Stromal cell of bone marrow (primary cell): ENCODE results near the gene SUCNR1.
"Not testable (repeated sequence)": the region's sequence is repeated elsewhere in the genome, so short reads cannot be mapped to it uniquely, and the experiment has no call there.

Experiments used
- DNase-seq: peaks from one replicate; pipeline ENCODE4 v3.0.0-alpha.2; 2012; ENCODE audit warnings: low read depth

SUCNR1 gene

DNA sequence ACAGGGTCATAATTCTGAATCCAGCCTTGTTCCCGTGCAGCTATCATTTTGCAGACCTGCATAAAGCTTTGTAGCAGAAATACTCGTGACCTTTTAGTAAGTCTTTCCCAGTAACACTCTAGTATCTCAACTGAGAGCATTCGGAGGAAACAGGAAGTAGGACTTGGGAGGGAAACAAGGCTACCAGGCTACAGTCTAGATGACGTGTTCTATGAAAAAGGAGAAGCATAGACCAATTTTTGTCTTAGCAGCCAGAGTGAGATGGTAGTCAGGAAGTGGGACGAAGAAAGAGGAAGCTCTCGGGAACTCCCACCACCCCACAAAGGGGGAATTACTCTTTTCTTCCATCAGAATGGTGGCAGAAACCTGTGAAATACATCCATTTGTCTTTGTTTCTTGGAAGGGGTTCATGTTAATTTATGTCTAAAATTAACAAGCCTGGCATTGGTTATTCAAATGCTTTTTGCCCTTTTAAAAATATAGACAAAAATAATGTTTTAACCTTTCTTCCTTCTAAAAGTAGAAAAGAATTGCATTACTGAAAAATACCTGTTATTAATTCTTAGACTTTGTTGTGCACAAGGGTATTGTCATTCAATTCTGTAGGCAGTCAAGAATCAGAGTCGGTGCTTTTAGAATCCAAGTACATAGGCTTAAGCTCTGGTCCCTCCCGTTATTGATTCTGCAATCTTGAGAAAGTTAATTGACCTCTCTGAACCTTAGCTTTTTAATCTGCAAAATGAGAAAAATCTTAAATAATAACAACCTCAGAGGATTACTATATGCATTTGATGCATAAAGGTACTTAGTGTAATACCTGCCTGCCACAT lies 1.6 kb upstream of the SUCNR1 start:
- no peak for DNase-seq

DNA sequence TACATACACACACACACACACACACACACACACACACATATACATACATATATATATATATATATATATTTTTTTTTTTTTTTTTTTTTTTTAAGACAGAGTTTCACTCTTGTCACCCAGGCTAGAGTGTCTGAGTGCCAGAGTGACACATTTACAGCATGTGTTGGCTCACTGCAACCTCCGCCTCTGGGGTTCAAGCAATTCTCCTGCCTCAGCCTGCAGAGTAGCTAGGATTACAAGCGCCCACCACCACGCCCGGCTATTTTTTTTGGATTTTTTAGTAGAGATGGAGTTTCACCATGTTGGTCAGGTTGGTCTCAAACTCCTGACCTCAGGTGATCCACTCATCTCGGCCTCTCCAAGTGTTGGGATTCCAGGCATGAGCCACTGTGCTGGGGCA lies 636 bp downstream of the SUCNR1 start:
- not testable (repeated sequence) for DNase-seq

DNA sequence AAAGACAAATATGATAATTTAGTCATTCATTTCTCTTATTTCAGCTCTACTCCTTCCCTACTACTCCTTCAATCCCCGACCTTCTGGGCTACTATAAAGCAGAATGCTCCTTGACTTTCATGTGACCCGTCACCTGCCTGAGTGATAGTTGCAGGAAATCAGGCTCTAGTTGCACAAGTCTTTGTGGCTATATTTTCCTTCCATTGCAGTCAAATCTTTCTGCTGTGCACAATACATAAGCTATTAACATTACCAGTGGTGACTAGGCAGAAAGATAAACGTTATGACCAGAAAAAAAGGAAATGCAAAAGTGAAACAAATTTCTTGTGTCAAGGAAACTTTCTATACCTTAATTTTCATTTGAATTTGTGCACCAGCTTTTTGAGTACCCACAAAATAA lies 2.3 kb downstream of the SUCNR1 start:
- DNase-seq = no peak

DNA sequence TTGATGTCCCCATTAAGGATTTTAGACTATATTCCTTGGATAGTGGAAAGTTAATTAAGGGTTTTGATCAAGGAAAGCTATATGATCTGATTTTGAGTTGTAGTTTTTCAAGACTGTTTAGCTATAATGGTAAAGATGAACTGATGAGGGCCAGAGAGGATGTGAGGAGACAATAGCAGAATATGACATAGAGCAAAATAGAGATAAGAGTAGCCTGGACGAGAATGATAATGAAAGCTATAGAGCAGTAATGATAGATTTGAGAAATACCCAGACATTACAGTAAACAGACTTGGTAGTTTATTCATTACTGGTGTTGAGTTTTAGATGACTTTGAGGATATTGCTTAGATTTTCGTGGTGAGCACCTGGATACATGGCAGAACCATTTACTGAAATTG lies 3.8 kb downstream of the SUCNR1 start:
- DNase-seq = no peak

DNA sequence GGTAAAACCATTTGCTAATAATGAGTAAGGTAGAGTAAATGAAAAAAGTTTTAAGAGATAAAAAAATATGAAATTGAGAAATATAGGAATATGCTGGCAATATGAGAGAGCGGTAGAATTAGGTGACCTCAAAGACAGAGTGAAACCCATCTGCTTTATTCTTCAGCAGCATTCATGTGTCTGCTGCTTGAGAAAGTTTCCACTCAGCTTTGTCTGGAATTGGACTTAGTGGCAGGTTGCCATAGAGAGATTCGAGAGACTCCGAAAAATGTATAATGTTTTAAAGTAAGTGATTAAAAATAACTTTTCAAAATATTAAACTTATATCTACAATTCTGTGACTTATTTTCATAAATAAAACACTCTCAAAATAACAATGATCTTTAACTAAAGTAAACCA lies 5.0 kb downstream of the SUCNR1 start:
- no peak for DNase-seq

DNA sequence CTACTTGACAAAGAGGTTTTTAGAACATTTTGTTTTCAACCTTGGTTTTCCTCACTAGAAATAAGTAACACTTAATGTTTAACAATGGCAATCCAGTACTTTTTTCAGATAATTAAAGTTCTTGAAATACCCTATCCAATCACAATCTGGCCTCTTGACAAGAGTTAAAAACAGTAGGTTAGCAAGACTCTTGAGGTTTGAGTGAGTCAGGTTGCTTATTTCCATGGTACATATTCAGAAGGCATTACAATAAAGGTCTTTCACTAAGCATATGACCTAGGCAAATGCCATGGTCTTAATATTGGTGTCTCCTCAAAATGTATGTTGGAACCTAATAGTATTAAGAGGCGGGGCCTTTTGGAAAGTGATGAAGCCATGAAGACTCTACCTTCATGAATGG lies 5.6 kb downstream of the SUCNR1 start:
- DNase-seq = no peak

DNA sequence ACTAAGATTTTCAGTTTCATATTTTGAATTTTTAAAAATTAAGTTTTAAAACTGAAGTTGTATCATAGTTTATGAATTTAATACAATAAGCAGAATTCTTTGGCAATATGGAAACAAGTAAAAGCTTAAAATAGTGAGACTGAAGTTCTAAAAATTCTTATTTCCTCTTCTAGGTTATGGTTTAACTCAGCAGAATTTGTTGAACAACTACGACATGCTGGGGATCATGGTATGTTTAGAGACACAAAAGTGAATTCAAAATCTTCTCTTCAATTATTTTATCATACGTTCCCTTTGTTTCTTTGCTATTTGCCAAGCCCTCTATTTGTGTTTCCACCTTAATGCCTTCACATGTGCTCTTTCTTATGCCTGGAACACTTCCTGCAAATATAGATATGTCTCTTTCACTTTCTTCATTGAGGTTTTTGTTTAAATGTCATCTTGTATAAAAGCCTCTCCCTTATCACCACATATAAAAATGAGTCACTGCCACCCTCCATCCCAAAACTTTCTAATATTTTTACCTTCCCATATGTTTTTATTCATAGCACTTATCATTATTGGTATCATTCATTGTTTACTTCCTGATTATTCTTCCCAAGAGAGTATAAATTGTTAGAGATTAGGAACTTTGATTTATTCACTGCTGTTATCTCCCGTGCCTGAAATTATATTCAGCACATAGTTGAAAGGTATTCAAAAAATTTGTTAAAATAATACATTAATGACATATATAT lies 6.4 kb downstream of the SUCNR1 start:
- no peak for DNase-seq

DNA sequence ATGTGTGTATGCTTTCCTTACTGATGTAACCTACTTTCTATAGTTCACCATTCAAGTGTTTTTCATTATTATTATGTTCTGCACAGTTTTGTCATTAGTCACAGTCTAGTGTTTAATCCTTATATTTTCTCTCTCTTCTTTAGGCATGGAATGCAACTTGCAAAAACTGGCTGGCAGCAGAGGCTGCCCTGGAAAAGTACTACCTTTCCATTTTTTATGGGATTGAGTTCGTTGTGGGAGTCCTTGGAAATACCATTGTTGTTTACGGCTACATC lies 6.9 kb downstream of the SUCNR1 start:
- no peak for DNase-seq

DNA sequence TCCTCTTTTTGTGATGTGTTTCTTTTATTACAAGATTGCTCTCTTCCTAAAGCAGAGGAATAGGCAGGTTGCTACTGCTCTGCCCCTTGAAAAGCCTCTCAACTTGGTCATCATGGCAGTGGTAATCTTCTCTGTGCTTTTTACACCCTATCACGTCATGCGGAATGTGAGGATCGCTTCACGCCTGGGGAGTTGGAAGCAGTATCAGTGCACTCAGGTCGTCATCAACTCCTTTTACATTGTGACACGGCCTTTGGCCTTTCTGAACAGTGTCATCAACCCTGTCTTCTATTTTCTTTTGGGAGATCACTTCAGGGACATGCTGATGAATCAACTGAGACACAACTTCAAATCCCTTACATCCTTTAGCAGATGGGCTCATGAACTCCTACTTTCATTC lies 7.7 kb downstream of the SUCNR1 start:
- no peak for DNase-seq

DNA sequence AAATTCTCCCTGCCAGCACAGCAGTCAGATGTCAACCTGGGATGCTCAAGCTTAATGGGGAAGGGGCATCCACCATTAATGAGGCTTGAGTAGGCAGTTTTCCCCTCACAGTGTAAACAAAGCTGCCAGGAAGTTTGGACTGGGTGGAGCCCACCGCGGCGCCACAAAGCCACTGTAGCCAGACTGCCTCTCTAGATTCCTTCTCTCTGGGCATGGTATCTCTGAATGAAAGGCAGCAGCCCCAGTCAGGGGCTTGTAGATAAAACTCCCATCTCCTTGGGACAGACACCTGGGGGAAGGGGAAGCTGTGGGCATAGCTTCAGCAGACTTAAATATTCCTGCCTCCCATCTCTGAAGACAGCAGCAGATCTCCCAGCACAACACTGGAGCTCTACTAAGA lies 12.0 kb downstream of the SUCNR1 start:
- DNase-seq = not testable (repeated sequence)

DNA sequence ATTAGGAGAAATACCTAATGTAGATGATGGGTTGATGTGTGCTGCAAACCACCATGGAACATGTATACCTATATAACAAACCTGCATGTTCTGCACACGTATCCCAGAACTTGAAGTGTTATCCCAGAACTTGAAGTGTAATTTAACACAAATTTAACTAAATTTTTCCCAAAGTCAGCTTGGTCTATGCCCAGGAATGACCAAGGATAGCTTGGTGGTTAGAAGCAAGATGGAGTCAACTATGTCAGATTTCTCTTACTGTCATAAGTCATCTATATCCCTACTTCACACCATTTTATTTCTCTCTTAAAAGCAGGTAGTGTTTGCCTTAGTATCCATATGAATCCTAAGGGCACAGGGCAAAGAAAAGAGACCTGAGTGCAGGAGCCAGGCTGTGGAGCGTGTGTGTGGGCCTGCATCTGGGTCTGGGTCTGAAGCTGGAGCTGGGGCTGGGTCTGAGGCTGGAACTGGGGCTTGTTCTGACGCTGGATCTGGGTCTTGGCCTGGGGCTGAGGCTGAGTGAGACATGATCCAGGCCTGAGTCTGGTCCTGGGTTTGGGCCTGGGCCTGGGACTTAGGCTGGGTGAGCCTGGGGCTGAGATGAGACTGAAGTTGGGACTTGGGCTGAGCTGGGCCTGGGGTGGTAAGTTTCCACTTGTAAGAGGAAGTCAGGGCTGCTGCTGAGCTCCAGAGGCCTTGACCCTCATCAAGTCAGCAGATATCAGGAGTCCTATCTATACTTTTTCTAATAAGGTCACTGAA lies 14.2 kb downstream of the SUCNR1 start:
- DNase-seq = not testable (repeated sequence)

DNA sequence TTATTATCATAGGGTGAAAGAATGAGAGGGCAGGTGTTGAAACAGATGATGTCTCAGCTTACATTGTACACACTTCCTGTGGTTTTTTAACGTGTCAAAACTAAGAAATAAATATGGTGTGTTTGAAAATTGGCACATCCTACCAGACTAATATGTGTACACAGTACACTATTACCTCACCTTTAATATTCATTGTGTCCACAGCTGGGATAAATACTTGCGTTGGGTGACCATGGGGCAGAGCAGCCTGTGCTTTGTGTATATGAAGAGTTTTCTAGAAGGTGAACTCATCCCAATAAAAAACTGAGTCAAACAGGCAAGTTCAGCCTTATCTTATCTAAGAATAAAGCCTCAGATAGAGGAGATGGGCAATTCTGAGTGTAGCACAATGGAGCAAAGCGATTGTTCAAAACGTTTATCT lies 17.3 kb downstream of the SUCNR1 start:
- DNase-seq = no peak

DNA sequence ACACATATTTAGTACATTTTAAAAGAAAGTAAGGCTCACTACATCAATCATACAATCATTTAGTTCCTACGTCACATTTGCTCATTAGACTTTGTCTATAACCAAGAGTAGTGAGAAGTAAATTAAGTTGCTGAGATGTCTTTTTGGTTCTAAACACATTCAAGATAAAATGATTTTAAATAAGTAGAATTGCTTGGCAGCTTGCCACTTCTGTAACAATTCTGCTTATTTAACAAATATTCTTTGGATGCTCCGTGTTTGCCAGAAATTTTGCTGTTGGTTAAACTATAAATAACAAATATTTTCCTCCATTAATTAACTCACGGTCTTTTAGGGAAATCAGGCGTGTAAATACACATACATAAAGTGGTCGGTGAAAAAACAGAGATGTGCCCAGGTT lies 18.3 kb downstream of the SUCNR1 start:
- no peak for DNase-seq

DNA sequence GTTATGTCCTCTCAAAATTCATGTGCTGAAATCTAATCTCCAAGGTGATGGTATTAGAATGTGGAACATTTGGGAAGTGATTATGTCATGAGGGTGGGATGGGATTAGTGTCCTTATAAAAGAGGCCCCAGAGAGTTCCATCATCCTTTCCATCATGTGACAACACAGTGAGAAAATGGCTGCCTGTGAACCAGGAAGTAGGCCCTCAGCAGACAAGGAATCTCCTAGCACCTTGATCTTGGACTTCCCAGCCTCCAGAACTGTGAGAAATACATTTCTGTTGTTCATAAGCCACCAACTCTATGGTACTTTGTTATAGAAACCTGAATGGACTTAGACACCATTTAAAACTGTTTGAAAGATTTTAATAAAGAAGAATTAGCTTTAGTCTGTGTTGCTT lies 20.8 kb downstream of the SUCNR1 start:
- no peak for DNase-seq

DNA sequence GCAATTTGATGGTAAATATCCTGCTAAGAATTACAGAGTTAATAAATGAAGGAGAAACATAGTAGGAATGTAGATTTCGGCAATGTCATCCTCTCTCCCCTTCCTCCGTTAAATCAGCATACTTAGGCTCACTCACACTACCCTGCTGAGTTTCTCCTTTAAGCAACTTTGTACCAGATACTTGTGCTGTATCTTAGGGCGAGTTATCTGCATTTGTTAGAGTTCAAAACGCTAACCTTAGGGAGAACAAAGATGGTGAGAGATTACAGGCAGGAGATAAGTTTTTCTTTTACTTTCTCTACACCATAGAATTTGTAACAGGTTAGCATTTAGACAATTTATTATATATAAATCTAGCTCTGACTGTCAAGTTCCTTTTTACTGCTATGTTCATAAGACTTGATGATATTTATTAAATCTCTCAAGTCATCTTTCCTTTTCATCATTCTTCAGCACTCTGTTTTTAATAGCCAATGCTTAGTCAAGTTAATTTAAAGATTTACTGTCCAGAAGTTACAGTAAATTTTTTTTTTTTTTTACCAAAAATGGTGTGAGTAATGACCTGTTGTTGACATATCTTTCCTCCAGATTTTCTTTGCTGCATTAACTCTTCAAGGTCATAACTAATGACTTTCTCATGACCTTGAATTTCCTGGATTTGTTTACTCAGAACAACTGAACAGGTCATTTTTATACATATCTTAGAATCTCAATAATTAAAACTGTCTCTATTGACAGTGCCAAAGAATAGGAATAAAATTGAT lies 22.2 kb downstream of the SUCNR1 start:
- no peak for DNase-seq

DNA sequence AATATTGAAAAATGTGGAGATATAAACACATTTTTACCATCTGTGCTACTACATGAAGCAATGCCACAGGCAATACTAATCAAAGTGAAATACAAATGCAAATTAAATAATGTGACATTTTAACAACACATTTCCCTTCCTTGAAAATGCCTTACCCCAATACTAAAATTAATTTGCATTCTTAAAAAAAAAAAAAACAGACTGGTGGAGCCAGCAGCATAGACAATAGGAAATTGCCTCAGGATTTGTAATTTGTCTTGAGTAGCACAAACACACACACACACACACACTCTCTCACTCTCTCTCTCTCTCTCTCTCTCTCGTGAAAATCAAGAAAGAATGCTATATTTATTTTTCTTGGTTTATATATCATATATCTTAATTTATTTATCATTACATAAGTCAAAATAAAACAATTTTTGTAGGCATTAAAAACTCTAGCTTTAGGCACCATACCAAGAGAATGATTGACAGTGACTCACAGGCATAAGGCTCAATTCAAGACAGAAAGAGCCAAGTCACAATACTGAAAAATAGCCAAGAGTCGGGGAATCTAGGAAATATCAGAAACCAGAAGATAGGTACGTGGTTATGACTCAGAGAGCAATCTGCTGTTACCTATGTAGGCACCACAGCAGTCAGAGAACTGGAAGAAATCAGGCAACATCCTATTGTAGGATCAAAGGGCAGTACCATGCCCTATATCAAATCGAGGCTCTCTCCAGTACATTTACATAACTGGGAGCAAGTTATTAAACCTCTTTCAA lies 23.0 kb downstream of the SUCNR1 start:
- DNase-seq = no peak

DNA sequence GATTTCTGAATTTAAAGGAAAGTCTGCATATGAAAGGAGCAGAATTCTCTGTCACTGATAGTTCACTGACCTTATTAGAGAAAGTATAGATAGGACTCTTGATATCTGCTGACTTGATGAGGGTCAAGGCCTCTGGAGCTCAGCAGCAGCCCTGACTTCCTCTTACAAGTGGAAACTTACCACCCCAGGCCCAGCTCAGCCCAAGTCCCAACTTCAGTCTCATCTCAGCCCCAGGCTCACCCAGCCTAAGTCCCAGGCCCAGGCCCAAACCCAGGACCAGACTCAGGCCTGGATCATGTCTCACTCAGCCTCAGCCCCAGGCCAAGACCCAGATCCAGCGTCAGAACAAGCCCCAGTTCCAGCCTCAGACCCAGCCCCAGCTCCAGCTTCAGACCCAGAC lies 24.7 kb downstream of the SUCNR1 start:
- not testable (repeated sequence) for DNase-seq

DNA sequence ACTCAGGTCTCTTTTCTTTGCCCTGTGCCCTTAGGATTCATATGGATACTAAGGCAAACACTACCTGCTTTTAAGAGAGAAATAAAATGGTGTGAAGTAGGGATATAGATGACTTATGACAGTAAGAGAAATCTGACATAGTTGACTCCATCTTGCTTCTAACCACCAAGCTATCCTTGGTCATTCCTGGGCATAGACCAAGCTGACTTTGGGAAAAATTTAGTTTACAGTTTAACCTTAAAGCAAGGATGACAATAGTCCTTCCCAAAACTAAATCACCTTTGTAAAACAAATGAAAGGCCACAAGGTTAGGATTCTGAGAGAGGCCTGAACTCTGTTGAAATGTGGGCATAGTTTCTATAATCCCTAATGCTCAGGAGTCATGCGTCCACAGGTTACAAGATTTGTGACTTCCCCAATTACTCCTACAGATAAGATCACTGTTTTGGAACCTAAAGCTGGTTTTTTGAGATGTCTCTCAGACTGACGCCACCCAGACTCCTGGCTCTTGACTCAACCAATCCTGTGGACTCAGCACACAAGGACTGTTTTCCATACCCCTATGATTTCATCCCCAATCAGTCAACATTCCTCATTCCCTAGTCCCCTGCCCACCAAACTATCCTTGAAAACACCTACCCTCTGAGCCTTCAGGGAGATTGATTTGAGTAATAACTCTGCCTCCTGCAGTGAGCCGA lies 25.3 kb downstream of the SUCNR1 start:
- DNase-seq = not testable (repeated sequence)

DNA sequence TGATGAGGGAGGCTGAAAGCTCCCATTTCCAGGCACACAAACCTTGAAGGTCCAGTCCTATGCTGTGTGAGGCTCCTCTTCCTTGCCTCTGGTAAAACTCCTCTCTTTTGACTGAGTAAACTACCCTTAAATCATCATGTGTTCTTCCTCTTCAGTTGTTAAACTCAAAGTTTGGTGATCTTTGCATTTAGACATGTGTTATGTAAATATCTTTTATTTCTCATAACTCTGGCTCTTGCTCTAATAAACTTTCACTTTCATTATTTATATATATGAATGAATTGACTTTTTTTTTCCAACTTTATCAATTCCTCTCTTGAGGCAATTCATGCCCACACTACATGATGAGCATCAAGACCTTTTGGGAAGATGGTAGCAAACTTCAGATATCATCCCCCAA lies 26.6 kb downstream of the SUCNR1 start:
- no peak for DNase-seq

DNA sequence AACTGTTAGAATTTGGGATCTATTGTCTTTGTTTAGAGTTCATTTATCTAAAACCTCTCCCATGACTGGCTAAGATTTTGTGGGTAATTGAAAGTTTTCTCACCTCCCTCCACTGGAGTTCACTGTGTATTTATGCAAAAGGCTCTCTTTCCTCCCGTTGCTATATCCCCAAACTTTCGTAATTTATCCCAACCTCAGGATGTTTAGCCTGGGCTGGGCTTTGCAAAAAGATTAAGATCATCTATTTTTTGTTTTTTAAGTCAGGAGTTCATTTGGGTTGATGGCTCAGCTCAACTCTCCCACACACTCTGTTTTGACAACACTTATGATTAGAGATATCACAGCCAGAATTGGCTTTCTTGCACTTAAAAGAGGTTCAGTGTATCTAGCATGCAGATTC lies 27.0 kb downstream of the SUCNR1 start:
- no peak for DNase-seq
